Ovary (tissue), 3 donors: ENCODE data around the gene NREP.

Source experiments
- POLR2A ChIP-seq: fragments of 450-650 bp; IDR thresholded peaks from one replicate; pipeline ENCODE4 v1.6.1; 2017; ENCODE audit warnings: antibody characterized with exemption, mild to moderate bottlenecking, moderate library complexity
- TF ChIP-seq, protein P1 (sequence below), 3 donors: fragments of 450-650 bp in 2 of 3; fragments of 200-600 bp in 1 of 3; IDR thresholded peaks; one replicate each; pipeline versions ENCODE4 v1.5.1 to v1.8.0; 2016 to 2022; ENCODE audit warnings: antibody characterized with exemption in 3 of 3, mild to moderate bottlenecking in 1 of 3
- donor health status: DM: no; HTN: no; CAD: no.

DNA sequence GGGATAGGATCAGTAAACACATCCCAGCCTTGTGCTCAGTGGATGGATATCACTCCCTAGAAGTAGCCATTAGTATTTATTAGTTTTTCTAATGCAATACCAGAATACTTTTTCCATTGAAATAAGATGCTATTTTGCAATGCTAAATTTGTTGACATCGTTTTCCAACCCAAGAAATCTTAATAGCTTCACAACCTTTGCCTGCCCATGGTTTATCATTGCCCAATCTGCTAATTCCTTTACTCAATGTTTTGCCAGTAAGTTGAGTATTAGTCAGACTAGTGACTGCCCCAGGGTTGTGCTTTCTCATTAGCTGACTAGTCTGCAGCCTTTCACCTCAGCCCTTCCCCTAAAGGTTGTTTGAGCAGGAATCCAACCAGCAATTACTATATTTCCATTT is 62.9 kb downstream of the NREP start:
- TF ChIP-seq POLR2A = no peak
- TF ChIP-seq, protein P1, sequence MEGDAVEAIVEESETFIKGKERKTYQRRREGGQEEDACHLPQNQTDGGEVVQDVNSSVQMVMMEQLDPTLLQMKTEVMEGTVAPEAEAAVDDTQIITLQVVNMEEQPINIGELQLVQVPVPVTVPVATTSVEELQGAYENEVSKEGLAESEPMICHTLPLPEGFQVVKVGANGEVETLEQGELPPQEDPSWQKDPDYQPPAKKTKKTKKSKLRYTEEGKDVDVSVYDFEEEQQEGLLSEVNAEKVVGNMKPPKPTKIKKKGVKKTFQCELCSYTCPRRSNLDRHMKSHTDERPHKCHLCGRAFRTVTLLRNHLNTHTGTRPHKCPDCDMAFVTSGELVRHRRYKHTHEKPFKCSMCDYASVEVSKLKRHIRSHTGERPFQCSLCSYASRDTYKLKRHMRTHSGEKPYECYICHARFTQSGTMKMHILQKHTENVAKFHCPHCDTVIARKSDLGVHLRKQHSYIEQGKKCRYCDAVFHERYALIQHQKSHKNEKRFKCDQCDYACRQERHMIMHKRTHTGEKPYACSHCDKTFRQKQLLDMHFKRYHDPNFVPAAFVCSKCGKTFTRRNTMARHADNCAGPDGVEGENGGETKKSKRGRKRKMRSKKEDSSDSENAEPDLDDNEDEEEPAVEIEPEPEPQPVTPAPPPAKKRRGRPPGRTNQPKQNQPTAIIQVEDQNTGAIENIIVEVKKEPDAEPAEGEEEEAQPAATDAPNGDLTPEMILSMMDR (IDR thresholded peaks at IDR 0.05) = no peak
